Medulla oblongata (tissue), 1 donor: ENCODE measurements around the gene ADCY2.

Experiments used
- DNase-seq: peaks from one replicate; pipeline ENCODE4 v3.0.0-alpha.2; 2015; ENCODE audit errors: extremely low spot score

Gene ADCY2

GRCh38 chr5:7437836-7438235, 41.9 kb downstream of the ADCY2 start:
- no peak for DNase-seq

GRCh38 chr5:7445068-7445467, 49.1 kb downstream of the ADCY2 start:
- DNase-seq: no peak

GRCh38 chr5:7445831-7446230, 49.9 kb downstream of the ADCY2 start:
- DNase-seq: no peak

- DNase-seq: no peak
Observed at GRCh38 chr5:7446913-7447312, 51.0 kb downstream of the ADCY2 start.

- no peak for DNase-seq
Observed at GRCh38 chr5:7453947-7454346, 58.0 kb downstream of the ADCY2 start.

GRCh38 chr5:7456206-7456605, 60.3 kb downstream of the ADCY2 start:
- no peak for DNase-seq

- no peak for DNase-seq
Observed at GRCh38 chr5:7461371-7461770, 65.4 kb downstream of the ADCY2 start.

- DNase-seq: no peak
Observed at GRCh38 chr5:7462758-7463157, 66.8 kb downstream of the ADCY2 start.

- no peak for DNase-seq
Observed at GRCh38 chr5:7464182-7464581, 68.2 kb downstream of the ADCY2 start.

GRCh38 chr5:7467179-7467578, 71.2 kb downstream of the ADCY2 start:
- DNase-seq: no peak

GRCh38 chr5:7468742-7469141, 72.8 kb downstream of the ADCY2 start:
- DNase-seq: no peak

- DNase-seq: no peak
Observed at GRCh38 chr5:7471710-7472109, 75.8 kb downstream of the ADCY2 start.

- DNase-seq: no peak
Observed at GRCh38 chr5:7473115-7473514, 77.2 kb downstream of the ADCY2 start.

GRCh38 chr5:7473668-7474215, 77.8 kb downstream of the ADCY2 start:
- no peak for DNase-seq

GRCh38 chr5:7474821-7475403, 79.0 kb downstream of the ADCY2 start:
- no peak for DNase-seq

GRCh38 chr5:7478459-7478858, 82.5 kb downstream of the ADCY2 start:
- no peak for DNase-seq

GRCh38 chr5:7488734-7489133, 92.8 kb downstream of the ADCY2 start:
- DNase-seq: no peak

- DNase-seq: no peak
Observed at GRCh38 chr5:7492371-7492770, 96.4 kb downstream of the ADCY2 start.

- peak; percentile 38 for DNase-seq
Observed at GRCh38 chr5:7493081-7493480, 97.1 kb downstream of the ADCY2 start.

GRCh38 chr5:7493622-7494021, 97.7 kb downstream of the ADCY2 start:
- no peak for DNase-seq

- DNase-seq: peak; percentile 12
Observed at GRCh38 chr5:7494481-7495130, 98.7 kb downstream of the ADCY2 start.

- peak; percentile 12 for DNase-seq
Observed at GRCh38 chr5:7495131-7495517, 99.2 kb downstream of the ADCY2 start.

GRCh38 chr5:7500256-7500655, 104.3 kb downstream of the ADCY2 start:
- no peak for DNase-seq

GRCh38 chr5:7501061-7501460, 105.1 kb downstream of the ADCY2 start:
- no peak for DNase-seq
